Measurements from ENCODE around the gene GPR61. TPM values are rescaled to one million over a fixed set of nuclear protein-coding genes. Genes with fewer than 3 reads are reported as not detected.

GPR61 gene
- total RNA-seq, 1 donor from 2014 or later, result not detected

DNA sequence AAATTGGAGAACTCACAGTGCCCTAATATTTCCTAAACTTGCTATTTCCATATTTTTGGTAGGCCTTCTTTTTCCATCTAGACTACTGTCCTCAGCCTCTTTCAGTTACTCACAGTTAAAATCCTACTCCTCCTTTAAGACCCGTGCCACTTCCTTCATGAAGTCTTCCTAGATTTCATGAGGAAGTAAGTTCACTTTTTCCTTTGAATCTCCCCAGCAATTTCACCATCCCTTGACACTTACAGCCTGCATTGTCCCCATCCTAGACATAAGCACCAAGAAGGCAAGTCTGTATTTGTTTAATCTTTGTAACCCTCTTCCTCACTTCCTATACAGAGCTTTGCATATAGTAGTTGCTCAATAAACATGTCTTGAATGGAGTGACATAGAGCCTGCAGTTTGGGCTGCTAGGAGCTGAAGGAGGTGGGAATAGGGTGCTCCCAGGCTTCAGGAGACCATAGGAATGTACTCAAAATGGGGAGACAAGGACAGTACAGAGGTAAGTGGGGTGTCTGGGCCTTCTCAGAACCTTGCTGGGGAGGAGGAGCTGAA lies 5.3 kb upstream of the GPR61 start:
- peaks cover 16% of the 10 kb centered on the region for H3K27me3 Mint-ChIP-seq
- H3K36me3 Mint-ChIP-seq, result no peaks in the 10 kb centered on the region
- H3K27ac Mint-ChIP-seq, result no peak overlapping the region
- TF ChIP-seq, protein P1, sequence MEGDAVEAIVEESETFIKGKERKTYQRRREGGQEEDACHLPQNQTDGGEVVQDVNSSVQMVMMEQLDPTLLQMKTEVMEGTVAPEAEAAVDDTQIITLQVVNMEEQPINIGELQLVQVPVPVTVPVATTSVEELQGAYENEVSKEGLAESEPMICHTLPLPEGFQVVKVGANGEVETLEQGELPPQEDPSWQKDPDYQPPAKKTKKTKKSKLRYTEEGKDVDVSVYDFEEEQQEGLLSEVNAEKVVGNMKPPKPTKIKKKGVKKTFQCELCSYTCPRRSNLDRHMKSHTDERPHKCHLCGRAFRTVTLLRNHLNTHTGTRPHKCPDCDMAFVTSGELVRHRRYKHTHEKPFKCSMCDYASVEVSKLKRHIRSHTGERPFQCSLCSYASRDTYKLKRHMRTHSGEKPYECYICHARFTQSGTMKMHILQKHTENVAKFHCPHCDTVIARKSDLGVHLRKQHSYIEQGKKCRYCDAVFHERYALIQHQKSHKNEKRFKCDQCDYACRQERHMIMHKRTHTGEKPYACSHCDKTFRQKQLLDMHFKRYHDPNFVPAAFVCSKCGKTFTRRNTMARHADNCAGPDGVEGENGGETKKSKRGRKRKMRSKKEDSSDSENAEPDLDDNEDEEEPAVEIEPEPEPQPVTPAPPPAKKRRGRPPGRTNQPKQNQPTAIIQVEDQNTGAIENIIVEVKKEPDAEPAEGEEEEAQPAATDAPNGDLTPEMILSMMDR (conservative IDR thresholded peaks at IDR 0.05), result no peak
- H3K4me1 Mint-ChIP-seq (ENCODE audit: unreplicated experiment), result peaks cover 26% of the 10 kb centered on the region
- no peak overlapping the region for H3K4me3 Mint-ChIP-seq
- no peak for DNase-seq (ENCODE audit: extremely low spot score, unreplicated experiment)
- H3K9me3 Mint-ChIP-seq, result no peaks in the 10 kb centered on the region

DNA sequence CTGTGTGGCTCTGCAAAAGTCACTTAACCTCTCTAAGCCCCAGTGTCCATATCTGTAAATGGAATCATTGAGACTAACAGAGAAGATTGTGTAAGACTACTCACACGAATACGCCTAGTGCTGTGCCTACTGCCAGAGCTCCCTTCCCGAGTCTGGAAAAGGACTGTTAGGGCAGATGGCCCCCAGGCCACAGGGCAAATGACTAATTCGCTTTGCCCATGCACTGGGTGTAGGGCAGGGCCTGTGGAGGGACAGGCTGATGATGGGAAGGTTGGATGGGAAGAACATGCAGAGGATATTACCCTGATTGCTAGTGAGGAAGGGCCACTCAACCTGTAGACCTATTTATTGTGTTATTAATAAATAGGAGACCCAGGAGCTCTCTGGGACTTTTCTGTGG lies 4.2 kb upstream of the GPR61 start:
- H3K27me3 Mint-ChIP-seq, result peaks cover 23% of the 10 kb centered on the region

DNA sequence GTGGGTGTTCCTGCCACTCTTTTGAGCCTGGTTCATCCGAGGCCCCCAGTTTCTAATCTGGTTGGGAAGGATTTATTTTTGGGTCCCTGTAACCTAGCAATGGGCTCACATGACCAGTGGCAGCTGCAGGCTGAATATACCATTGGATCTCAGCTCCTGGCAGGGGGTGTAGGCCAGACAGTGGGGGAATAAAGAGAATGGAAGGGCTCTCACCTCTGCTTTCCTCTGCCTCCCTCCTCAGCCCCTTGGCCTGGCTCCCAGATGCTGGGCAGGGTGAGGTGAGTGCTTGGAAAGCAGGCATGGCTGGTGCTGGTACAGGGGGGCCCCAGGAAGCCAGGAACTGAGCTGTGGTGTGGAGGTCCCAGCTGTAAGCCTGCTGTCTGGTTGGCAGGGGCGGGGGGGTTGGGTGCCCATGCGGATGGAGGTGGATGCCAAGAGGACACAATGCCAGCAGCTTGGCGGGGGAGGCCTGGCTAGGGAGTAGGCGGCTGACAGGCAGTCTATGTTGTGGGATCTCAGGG lies 3.6 kb upstream of the GPR61 start:
- TF ChIP-seq, protein P1 (conservative IDR thresholded peaks at IDR 0.05), result no peak
- H3K4me1 Mint-ChIP-seq (ENCODE audit: unreplicated experiment), result peaks cover 11% of the 10 kb centered on the region
- no peak for DNase-seq (ENCODE audit: extremely low spot score, unreplicated experiment)
- H3K36me3 Mint-ChIP-seq, result no peaks in the 10 kb centered on the region
- H3K27me3 Mint-ChIP-seq, result peaks cover 28% of the 10 kb centered on the region
- no peaks in the 10 kb centered on the region for H3K9me3 Mint-ChIP-seq
- no peak overlapping the region for H3K27ac Mint-ChIP-seq
- no peak overlapping the region for H3K4me3 Mint-ChIP-seq

More for the DNA sequence above, 4.2 kb upstream of the GPR61 start:
- Mint-ChIP-seq H3K4me1 (ENCODE audit: unreplicated experiment) (peaks cover 15% of the 10 kb centered on the region), H3K4me3 (no peak overlapping the region), H3K36me3 (no peaks in the 10 kb centered on the region), H3K27ac (no peak overlapping the region), H3K9me3 (no peaks in the 10 kb centered on the region)
- no peak for DNase-seq (ENCODE audit: extremely low spot score, unreplicated experiment)
- TF ChIP-seq, protein P1 (conservative IDR thresholded peaks at IDR 0.05), result no peak

GRCh38 chr1:109537450-109538178 lies 2.1 kb upstream of the GPR61 start:
- H3K36me3 Mint-ChIP-seq, result no peaks in the 10 kb centered on the region
- H3K4me1 Mint-ChIP-seq (ENCODE audit: unreplicated experiment), result peaks cover 3% of the 10 kb centered on the region
- peaks cover 41% of the 10 kb centered on the region for H3K27me3 Mint-ChIP-seq
- DNase-seq (ENCODE audit: extremely low spot score, unreplicated experiment), result no peak
- no peaks in the 10 kb centered on the region for H3K9me3 Mint-ChIP-seq
- no peak overlapping the region for H3K27ac Mint-ChIP-seq
- TF ChIP-seq, protein P1 (conservative IDR thresholded peaks at IDR 0.05), result no peak
- no peak overlapping the region for H3K4me3 Mint-ChIP-seq

- H3K27ac Mint-ChIP-seq, result no peak overlapping the region
- peaks cover 45% of the 10 kb centered on the region for H3K27me3 Mint-ChIP-seq
- no peak for DNase-seq (ENCODE audit: extremely low spot score, unreplicated experiment)
- no peak overlapping the region for H3K4me3 Mint-ChIP-seq
- no peaks in the 10 kb centered on the region for H3K9me3 Mint-ChIP-seq
- no peaks in the 10 kb centered on the region for H3K36me3 Mint-ChIP-seq
- no peaks in the 10 kb centered on the region for H3K4me1 Mint-ChIP-seq (ENCODE audit: unreplicated experiment)
- TF ChIP-seq, protein P1 (conservative IDR thresholded peaks at IDR 0.05), result no peak
Observed at GRCh38 chr1:109538827-109539555, 681 bp upstream of the GPR61 start.
